ENCODE data around the gene HINT1. TPM values are rescaled to one million over a fixed set of nuclear protein-coding genes. Genes with fewer than 3 reads are reported as not detected.
A peak's percentile ranks its signal among the peaks of the same experiment; 100 is the strongest.

Gene HINT1
- total and polyA plus RNA-seq, 9 of the 15 experiments (the other 6 are each of a cell fraction or from before 2014, with no cell fraction given), result 296 to 1,027 (median 500) TPM

DNA sequence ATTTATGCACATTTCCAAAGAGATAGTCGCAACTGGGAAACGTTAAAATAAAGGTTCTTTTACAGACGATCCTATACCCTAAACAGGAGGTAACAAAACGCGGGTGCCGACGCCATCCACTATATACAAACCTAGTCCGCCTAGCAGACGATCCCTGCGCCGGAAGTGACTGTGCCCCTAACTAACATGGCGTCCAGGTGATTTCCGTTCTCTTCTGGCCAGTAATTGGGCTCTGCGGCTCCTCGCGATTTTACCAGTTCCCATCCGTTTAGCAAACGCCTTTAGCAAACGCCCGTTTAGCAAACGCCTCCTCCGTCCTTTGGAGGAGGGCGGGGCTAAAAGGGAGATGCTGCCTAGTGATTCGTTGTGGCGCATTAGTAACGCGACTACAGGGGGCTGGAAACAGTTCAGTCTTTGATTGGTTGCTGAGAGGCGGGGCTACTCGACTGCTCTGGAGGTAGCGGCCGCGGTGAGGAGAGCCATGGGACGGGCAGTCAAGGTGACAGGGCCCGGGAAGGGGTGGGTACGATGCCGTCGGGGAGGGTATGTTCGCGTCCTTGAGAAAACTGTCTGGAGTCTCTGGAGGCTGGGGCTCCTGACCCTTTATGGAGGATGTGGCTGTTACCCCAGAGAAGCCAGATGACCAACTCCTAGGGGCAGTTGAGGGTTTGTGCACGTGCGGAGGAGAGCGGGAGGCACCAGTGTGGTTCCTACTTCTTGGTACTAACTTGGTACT, 5.7 kb upstream of the HINT1 start, which contains the start of gene LYRM7 (continued):
- TF ChIP-seq PHF8 (IDR thresholded peaks at IDR 0.05; ENCODE audit: borderline replicate concordance, low read length), result peak; percentile 75
- no peak for TF ChIP-seq ZFPM2 (CRISPR knock-in tag; IDR thresholded peaks at IDR 0.05)
- TF ChIP-seq HNRNPLL (IDR thresholded peaks at IDR 0.05; ENCODE audit: low read depth, low read length, poor library complexity, severe bottlenecking), result peak; percentile 63
- no peak for TF ChIP-seq CHD4 (IDR thresholded peaks at IDR 0.05; ENCODE audit: insufficient read depth, insufficient replicate concordance, low read depth, low read length, poor library complexity, severe bottlenecking)
- TF ChIP-seq AFF1 (IDR thresholded peaks at IDR 0.05; ENCODE audit: low read depth in 1 of 2, partially characterized antibody in 2 of 2), result no peak
- no peak for TF ChIP-seq PHF21A (IDR thresholded peaks at IDR 0.05; ENCODE audit: borderline replicate concordance, low read depth)
- no peak for TF ChIP-seq POLR3G (IDR thresholded peaks at IDR 0.05; ENCODE audit: extremely low read depth, insufficient read length, insufficient replicate concordance)
- peak; percentile 40 for TF ChIP-seq SIN3B (IDR thresholded peaks at IDR 0.05; ENCODE audit: low read depth)
- no peak for TF ChIP-seq HMGN3 (IDR thresholded peaks at IDR 0.05; ENCODE audit: borderline replicate concordance, extremely low read depth, insufficient read length, low read depth, low read length)
- no peak for TF ChIP-seq ZNF76 (CRISPR knock-in tag; IDR thresholded peaks at IDR 0.05; ENCODE audit: borderline replicate concordance)
- peak; percentile 98 for TF ChIP-seq GABPB1 (CRISPR knock-in tag; IDR thresholded peaks at IDR 0.05)
- TF ChIP-seq NFE2 (IDR thresholded peaks at IDR 0.05; ENCODE audit: low read depth), result no peak
- TF ChIP-seq ESRRA (IDR thresholded peaks at IDR 0.05; ENCODE audit: borderline replicate concordance, low read depth), result peak; percentile 78
- TF ChIP-seq, protein P1, sequence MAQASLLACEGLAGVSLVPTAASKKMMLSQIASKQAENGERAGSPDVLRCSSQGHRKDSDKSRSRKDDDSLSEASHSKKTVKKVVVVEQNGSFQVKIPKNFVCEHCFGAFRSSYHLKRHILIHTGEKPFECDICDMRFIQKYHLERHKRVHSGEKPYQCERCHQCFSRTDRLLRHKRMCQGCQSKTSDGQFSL (CRISPR knock-in tag; IDR thresholded peaks at IDR 0.05), result no peak
- TF ChIP-seq, protein P1 (tag; IDR thresholded peaks at IDR 0.05), result no peak
- no peak for TF ChIP-seq CEBPG (CRISPR knock-in tag; IDR thresholded peaks at IDR 0.05)
- no peak for TF ChIP-seq CEBPG (tag; conservative IDR thresholded peaks at IDR 0.05 in 1 of 2, IDR thresholded peaks at IDR 0.05 in 1 of 2)
- no peak for TF ChIP-seq ATF1 (CRISPR knock-in tag; IDR thresholded peaks at IDR 0.05)
- TF ChIP-seq ATF1 (tag; IDR thresholded peaks at IDR 0.05), result peak; percentile 95
- TF ChIP-seq SMARCA5 (IDR thresholded peaks at IDR 0.05), result no peak
- TF ChIP-seq PTRF (tag; IDR thresholded peaks at IDR 0.05), result no peak
- peak; percentile 60; the same call in 1 of the 2 replicates for TF ChIP-seq PML (IDR thresholded peaks at IDR 0.05; ENCODE audit: low read length)
- peak; percentile 74 to 78 for TF ChIP-seq NRF1 (conservative IDR thresholded peaks at IDR 0.05 in 1 of 2, IDR thresholded peaks at IDR 0.05 in 1 of 2)
- TF ChIP-seq, protein P2, sequence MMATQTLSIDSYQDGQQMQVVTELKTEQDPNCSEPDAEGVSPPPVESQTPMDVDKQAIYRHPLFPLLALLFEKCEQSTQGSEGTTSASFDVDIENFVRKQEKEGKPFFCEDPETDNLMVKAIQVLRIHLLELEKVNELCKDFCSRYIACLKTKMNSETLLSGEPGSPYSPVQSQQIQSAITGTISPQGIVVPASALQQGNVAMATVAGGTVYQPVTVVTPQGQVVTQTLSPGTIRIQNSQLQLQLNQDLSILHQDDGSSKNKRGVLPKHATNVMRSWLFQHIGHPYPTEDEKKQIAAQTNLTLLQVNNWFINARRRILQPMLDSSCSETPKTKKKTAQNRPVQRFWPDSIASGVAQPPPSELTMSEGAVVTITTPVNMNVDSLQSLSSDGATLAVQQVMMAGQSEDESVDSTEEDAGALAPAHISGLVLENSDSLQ (IDR thresholded peaks at IDR 0.05), result peak; percentile 81

Data from K562 (cell line).